ENCODE measurements around the gene SHISA7.

DNA sequence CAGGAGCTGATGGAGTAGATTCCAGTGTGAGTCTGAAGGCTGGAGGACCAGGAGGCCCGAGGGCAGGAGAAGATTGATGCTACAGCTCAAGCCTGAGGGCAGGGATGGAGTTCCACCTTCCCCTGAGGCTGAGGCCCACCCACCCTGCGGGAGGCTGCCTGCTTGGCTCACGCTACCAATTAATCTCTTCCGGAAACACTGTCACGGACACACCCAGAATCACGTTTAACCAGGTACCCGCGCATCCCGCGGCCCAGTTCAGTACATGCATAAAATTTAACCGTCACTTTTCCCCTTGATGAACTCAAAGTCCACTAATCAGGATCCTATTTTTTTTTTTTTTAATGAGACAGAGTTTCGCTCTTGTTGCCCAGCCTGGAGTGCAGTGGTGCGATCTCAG lies 28.2 kb upstream of the SHISA7 start:
- TF ChIP-seq ZFP30 (CRISPR knock-in tag; IDR thresholded peaks at IDR 0.05), result no peak
- TF ChIP-seq RARB (CRISPR knock-in tag; IDR thresholded peaks at IDR 0.05), result no peak
- TF ChIP-seq ZFP3 (CRISPR knock-in tag; IDR thresholded peaks at IDR 0.05), result no peak
- TF ChIP-seq, protein P1, sequence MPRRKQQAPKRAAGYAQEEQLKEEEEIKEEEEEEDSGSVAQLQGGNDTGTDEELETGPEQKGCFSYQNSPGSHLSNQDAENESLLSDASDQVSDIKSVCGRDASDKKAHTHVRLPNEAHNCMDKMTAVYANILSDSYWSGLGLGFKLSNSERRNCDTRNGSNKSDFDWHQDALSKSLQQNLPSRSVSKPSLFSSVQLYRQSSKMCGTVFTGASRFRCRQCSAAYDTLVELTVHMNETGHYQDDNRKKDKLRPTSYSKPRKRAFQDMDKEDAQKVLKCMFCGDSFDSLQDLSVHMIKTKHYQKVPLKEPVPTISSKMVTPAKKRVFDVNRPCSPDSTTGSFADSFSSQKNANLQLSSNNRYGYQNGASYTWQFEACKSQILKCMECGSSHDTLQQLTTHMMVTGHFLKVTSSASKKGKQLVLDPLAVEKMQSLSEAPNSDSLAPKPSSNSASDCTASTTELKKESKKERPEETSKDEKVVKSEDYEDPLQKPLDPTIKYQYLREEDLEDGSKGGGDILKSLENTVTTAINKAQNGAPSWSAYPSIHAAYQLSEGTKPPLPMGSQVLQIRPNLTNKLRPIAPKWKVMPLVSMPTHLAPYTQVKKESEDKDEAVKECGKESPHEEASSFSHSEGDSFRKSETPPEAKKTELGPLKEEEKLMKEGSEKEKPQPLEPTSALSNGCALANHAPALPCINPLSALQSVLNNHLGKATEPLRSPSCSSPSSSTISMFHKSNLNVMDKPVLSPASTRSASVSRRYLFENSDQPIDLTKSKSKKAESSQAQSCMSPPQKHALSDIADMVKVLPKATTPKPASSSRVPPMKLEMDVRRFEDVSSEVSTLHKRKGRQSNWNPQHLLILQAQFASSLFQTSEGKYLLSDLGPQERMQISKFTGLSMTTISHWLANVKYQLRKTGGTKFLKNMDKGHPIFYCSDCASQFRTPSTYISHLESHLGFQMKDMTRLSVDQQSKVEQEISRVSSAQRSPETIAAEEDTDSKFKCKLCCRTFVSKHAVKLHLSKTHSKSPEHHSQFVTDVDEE (CRISPR knock-in tag; IDR thresholded peaks at IDR 0.05), result no peak
- TF ChIP-seq, protein P2, sequence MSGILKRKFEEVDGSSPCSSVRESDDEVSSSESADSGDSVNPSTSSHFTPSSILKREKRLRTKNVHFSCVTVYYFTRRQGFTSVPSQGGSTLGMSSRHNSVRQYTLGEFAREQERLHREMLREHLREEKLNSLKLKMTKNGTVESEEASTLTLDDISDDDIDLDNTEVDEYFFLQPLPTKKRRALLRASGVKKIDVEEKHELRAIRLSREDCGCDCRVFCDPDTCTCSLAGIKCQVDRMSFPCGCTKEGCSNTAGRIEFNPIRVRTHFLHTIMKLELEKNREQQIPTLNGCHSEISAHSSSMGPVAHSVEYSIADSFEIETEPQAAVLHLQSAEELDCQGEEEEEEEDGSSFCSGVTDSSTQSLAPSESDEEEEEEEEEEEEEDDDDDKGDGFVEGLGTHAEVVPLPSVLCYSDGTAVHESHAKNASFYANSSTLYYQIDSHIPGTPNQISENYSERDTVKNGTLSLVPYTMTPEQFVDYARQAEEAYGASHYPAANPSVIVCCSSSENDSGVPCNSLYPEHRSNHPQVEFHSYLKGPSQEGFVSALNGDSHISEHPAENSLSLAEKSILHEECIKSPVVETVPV (CRISPR knock-in tag; IDR thresholded peaks at IDR 0.05), result no peak
- TF ChIP-seq PPARA (CRISPR knock-in tag; IDR thresholded peaks at IDR 0.05; ENCODE audit: borderline replicate concordance), result no peak
- no peak for TF ChIP-seq BACH2 (CRISPR knock-in tag; IDR thresholded peaks at IDR 0.05; ENCODE audit: borderline replicate concordance)
